Stimulated activated CD8-positive, alpha-beta memory T cell treated with anti-CD3 and anti-CD28 coated beads, Interleukin-7, amount 100 ng/mL, for 48 hours (primary cell): ENCODE results near the gene SH3BP4.
"Not testable (repeated sequence)": the region's sequence is repeated elsewhere in the genome, so short reads cannot be mapped to it uniquely, and the experiment has no call there.

Experiments
- DNase-seq, 2 donors: peaks; one replicate each; pipeline ENCODE4 v3.0.0-alpha.2; 2020; ENCODE audit warnings: low read depth in 1 of 2; ENCODE audit errors: extremely low read depth in 1 of 2

SH3BP4 gene

DNA sequence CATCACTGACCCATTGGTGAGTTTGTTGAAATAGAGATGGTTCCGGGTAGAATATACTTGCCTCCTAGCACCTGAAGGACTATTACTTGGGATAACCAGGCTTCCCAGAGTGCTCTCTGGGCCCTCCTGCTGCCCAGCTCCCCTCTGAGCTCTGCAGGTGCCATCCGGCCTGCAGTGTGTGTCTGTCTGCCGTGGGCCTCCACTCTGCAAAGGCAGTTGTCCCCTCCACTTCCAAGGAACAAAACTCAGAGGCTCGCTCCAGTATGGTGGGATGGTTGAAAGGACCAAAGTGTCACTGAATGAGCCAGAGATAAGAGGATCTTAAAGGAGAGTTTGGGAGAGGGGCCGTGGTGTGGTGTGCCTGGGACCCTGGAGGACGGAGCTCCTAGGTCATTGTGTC lies 57.3 kb downstream of the SH3BP4 start:
- DNase-seq: no peak

- DNase-seq: no peak
Measured at GRCh38 chr2:235010117-235010714, 58.4 kb downstream of the SH3BP4 start.

- DNase-seq: no peak
Measured at GRCh38 chr2:235011607-235011928, 59.8 kb downstream of the SH3BP4 start.

GRCh38 chr2:235011929-235012631 lies 60.3 kb downstream of the SH3BP4 start:
- no peak for DNase-seq

GRCh38 chr2:235017441-235017840 lies 65.6 kb downstream of the SH3BP4 start:
- DNase-seq: no peak

- DNase-seq: no peak
Measured at GRCh38 chr2:235018838-235019237, 67.0 kb downstream of the SH3BP4 start.

GRCh38 chr2:235020141-235020540 lies 68.3 kb downstream of the SH3BP4 start:
- DNase-seq: not testable (repeated sequence)

DNA sequence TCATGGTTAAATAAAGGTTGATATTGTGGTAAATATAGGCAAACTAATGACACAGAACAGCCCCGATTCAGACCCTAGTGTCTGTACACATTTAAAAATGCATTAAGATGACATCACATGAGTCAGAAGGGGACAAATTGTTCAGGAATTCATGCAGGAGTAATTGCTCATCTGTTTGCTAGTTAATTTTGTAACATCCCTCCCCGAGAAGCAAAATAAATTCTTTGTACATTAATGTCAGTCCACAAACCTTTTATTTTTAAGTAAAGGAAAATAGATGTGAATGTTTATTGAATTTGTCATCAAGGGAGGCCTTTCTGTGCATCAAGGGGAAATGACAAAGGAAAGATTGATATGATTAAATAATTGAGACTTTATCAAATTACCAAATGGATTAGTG lies 69.9 kb downstream of the SH3BP4 start:
- no peak for DNase-seq

- DNase-seq: no peak
Measured at GRCh38 chr2:235024191-235024860, 72.5 kb downstream of the SH3BP4 start.

DNA sequence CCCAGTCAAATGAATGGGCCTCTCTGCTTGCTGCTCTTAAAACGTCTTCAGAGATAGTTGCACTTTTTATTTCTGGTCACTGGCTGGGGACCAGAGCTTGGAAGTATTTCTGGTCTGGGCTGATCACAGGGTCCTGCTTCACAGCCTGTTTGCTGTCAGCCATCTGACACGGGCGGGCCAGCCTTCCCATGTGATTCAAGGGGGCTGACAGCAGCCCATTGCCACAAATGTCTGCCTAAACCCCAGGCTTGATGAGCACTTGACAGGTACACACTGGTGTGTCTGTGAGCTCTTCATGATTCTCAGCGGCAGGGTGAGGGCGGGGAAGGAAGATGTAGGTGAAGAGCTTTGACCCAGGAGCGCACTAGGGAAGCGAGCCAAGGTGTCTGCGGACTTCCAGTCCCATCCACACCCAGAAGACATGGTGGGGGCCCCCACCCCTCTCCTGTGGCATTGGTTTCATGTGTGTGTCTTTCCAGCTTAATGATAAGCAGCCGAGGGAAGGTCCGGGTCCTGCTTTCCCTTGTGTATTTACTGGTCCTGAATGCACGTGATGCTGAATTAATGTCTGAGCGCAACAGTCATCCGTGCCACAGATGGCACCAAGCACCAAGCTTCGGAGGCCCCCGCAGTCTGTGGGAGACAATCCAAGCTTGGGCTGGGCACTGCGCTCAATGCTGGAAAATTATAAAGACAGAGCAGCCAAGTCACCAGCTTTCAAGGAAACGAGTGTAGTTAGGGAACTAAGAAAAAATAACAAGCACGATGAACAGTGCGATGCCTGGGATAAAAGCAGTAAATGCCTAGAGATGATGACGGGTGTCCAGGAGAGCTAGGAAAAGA lies 73.3 kb downstream of the SH3BP4 start:
- no peak for DNase-seq

DNA sequence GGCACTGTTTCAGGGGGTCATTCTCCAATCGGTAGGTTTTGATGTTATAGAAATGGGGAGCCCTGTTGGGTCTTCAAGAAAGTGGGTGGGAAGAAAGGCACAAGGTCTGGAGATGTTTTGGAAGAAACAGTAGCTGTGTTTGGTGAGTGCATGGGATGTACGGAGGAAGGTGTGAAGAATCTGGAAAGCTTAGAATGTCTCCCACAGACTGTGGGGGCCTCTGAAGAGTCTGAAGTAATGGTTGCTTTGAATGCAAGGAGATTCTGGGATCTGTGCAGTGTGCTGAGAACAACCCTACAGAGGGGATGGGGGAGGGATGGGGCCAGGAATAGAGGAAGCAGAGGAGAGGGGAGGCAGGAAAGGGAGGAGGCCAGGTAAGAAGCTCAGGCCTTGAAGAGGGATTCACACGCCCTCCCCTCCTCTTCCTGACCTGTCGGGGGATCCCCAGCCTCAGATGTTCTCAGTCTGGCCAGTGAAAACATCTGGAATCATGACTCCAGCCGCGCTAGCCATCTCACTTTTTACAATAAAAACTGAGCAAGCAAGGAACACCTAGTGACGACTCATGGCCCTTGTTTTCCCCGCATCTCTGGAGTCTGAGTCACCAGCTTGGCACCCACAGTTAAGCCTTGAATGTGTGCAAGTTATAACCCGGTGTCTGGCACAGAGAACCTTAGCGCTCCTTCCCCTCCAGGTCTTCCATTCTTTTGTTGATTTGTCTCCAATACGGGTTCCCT lies 74.2 kb downstream of the SH3BP4 start:
- DNase-seq: no peak

- no peak for DNase-seq
Measured at GRCh38 chr2:235026649-235027557, 75.1 kb downstream of the SH3BP4 start.

DNA sequence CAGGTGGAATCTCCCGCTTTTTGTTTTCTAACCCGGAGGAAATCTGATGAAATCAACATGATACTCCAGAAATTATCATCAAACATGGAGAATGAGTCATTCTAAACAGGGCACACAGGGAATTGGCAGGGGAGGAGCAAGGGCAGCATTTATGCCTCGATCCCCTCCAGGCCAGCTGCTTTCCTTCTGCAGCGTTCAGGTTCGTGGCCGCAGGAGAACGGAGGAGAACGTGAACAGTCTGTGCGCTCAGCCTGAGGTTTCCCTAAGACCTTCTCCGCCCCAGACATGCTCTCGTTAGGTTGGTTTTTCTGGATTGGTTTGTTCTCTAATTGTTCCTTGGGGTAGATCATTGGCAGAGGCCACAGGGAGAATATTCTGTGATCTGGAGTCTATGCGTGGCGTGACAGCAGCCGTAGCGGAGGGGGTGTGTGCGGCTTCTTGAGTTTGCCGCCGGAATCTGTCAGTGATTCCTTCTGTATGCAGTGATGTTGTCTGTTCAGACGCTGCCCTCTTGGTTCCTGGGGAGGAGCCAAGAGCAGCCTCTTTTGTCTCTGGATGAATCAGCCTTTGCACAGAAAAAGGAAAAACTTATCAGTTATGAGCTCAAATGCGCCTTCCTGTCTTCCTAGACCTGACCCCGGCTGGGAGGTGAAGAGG lies 75.9 kb downstream of the SH3BP4 start:
- no peak for DNase-seq

GRCh38 chr2:235028646-235029045 lies 76.8 kb downstream of the SH3BP4 start:
- DNase-seq: no peak

DNA sequence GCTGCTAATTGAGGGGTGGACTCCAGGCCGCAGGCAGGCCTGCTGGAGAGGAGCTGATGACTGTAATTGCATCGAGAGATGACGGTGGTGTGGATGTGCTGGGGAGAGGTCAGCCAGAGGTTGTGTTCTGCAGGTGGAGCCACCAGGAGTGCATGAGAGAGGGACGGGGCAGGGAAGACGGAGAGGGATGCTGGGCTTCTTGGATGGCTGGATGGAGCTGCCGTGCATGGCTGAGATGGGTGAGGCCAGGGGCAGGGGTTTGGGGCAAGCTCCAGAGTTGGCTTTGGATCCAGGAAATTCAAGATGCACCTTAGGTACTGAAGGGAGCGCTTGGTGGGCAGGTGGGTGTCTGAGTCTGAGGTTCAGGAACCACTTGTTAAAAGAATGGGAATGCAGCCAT lies 77.2 kb downstream of the SH3BP4 start:
- DNase-seq: no peak

GRCh38 chr2:235030126-235030525 lies 78.3 kb downstream of the SH3BP4 start:
- DNase-seq: no peak

DNA sequence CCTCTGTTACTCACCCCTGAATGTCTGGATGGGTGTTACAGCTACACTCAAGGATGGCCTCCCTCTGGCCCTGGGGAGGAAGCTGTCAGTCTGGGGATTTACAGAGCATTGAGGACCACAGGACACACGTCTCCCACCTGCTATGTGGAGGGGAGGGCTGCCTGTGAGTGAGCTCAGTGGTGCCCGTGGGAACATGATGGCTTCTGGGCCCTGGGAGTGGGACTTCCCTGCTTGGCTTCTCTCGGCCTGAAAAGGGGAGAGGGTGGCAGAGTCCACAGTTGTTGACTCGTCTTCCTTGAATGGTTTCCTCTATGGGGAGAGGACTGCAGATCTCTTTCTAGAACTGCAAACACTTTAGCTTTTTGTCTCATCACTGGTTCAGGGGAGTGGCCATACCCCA lies 79.1 kb downstream of the SH3BP4 start:
- DNase-seq: no peak

GRCh38 chr2:235031686-235032373 lies 80.0 kb downstream of the SH3BP4 start:
- no peak for DNase-seq

- DNase-seq: no peak
Measured at GRCh38 chr2:235032466-235032865, 80.6 kb downstream of the SH3BP4 start.
